ENCODE results near the gene MMD.
"Not testable (repeated sequence)": the region's sequence is repeated elsewhere in the genome, so short reads cannot be mapped to it uniquely, and the experiment has no call there.

Gene MMD

DNA sequence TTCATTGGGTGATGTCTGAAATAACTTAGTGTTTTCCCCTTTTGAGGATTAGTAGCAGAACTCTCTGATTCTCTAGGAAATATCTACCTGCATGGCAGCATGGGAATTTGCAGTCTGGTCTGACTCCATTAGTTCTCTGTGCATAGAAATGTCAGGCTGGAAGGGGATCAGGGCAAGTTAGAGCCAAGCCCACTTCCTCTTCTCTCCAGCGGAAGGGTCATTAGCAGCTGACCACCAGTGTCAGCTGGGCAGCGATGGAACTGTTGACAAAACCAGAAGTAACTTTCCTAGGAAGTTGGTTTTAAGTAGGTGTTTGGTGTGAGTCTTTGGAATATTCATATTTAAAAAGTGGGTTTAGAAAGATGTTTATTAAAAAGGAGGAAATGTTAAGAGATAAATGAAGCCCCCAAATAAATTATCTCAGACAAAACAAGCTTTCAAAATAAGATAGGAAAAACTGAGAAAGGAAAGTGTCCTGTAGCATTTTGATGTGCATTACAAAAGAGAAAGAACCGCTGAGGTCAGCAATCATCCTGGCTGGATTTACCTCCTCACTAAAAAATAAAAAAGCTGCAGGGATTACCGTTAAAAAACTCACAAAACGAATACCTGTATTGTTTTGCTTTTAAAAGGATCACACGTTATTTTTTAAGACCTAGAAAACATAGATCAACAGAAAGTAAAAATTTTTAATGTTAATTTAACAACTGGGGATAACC lies 32.4 kb upstream of the MMD start:
- H3K4me3 ChIP-seq (ENCODE audit: low read depth, low read length), result no peak overlapping the region
- H3K27ac ChIP-seq (ENCODE audit: low read depth, low read length), result peak overlapping the region; percentile 90
- peaks cover 72% of the 10 kb centered on the region for H3K4me1 ChIP-seq (ENCODE audit: control insufficient read depth, insufficient read depth, low read length, unreplicated experiment)

DNA sequence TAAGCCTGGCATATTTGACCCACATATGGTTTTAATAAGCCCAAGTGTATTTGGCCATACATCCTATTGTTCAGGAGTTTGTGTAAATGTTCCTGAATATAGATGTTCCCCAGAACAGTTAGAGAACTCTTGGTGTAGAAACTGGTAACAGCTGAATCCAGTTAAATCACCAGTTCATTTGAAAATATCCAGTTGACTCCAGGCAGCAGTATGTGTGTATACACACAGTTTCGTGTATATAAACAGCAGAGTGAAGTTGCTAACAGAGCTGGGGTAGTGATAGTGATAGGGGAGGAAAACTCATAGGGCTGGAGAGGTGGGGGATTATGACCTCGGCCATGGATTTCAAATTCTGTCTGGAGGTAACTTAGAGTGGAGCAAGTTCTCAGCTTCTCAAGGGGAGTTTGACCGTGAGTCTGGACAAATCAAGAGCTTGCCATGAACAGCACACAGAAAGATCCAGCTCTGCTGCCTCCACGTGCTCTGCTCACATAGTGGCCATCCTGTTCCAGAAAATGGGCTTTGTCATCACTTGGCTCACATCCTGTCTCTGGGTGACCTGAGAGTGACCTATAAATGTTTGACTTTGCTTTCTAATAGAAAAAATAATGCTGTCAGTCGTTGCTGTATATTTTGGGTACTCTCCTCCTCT lies 30.6 kb upstream of the MMD start:
- H3K79me2 ChIP-seq (ENCODE audit: control insufficient read depth, insufficient read depth, low read length, unreplicated experiment), result no peaks in the 10 kb centered on the region

More for the DNA sequence above, 32.4 kb upstream of the MMD start:
- H2AFZ ChIP-seq (ENCODE audit: low read length, unreplicated experiment), result peak overlapping the region; percentile 35
- no peaks in the 10 kb centered on the region for H3K79me2 ChIP-seq (ENCODE audit: control insufficient read depth, insufficient read depth, low read length, unreplicated experiment)
- H3K27me3 ChIP-seq (ENCODE audit: insufficient read depth, low read length), result no peaks in the 10 kb centered on the region
- no peaks in the 10 kb centered on the region for H3K36me3 ChIP-seq (ENCODE audit: insufficient read depth, low read length)

DNA sequence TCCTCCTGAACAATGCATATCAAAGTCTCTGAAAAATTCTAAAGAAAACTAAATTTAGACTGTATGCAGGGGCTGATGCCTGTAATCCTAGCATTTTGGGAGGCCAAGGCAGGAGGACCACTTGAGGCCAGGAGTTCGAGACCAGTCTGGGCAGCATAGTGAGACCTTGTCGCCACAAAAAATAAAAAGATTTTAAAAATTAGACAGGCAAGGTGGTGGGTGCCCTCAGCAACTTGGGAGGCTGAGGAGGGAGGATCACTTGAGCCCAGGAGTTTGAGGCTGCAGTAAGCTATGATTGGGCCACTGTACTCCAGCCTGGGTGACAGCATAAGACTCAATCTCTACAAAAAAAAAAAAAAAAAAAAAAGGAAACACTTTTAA lies 30.1 kb upstream of the MMD start:
- H3K4me1 ChIP-seq (ENCODE audit: control insufficient read depth, insufficient read depth, low read length, unreplicated experiment), result peaks cover 62% of the 10 kb centered on the region
- H3K27ac ChIP-seq (ENCODE audit: low read depth, low read length), result peak overlapping the region; percentile 91
- H3K36me3 ChIP-seq (ENCODE audit: insufficient read depth, low read length), result no peaks in the 10 kb centered on the region
- H2AFZ ChIP-seq (ENCODE audit: low read length, unreplicated experiment), result no peak overlapping the region
- H3K27me3 ChIP-seq (ENCODE audit: insufficient read depth, low read length), result no peaks in the 10 kb centered on the region
- H3K4me3 ChIP-seq (ENCODE audit: low read depth, low read length), result no peak overlapping the region
- H3K79me2 ChIP-seq (ENCODE audit: control insufficient read depth, insufficient read depth, low read length, unreplicated experiment), result no peaks in the 10 kb centered on the region

More for the DNA sequence above, 30.6 kb upstream of the MMD start:
- Histone ChIP-seq H3K27me3 (ENCODE audit: insufficient read depth, low read length) (no peaks in the 10 kb centered on the region), H3K4me3 (ENCODE audit: low read depth, low read length) (peak overlapping the region; percentile 8), H2AFZ (ENCODE audit: low read length, unreplicated experiment) (peak overlapping the region; percentile 26), H3K36me3 (ENCODE audit: insufficient read depth, low read length) (no peaks in the 10 kb centered on the region), H3K27ac (ENCODE audit: low read depth, low read length) (peak overlapping the region; percentile 91), H3K4me1 (ENCODE audit: control insufficient read depth, insufficient read depth, low read length, unreplicated experiment) (peaks cover 65% of the 10 kb centered on the region)

- no peaks in the 10 kb centered on the region for H3K79me2 ChIP-seq (ENCODE audit: control insufficient read depth, insufficient read depth, low read length, unreplicated experiment)
- no peak overlapping the region for H3K4me3 ChIP-seq (ENCODE audit: low read depth, low read length)
- no peak overlapping the region for H2AFZ ChIP-seq (ENCODE audit: low read length, unreplicated experiment)
- H3K27me3 ChIP-seq (ENCODE audit: insufficient read depth, low read length), result no peaks in the 10 kb centered on the region
- no peaks in the 10 kb centered on the region for H3K36me3 ChIP-seq (ENCODE audit: insufficient read depth, low read length)
- peak overlapping the region; percentile 91 for H3K27ac ChIP-seq (ENCODE audit: low read depth, low read length)
- H3K4me1 ChIP-seq (ENCODE audit: control insufficient read depth, insufficient read depth, low read length, unreplicated experiment), result peaks cover 59% of the 10 kb centered on the region
These were observed 29.6 kb upstream of the MMD start for GRCh38 chr17:55451203-55451641.

DNA sequence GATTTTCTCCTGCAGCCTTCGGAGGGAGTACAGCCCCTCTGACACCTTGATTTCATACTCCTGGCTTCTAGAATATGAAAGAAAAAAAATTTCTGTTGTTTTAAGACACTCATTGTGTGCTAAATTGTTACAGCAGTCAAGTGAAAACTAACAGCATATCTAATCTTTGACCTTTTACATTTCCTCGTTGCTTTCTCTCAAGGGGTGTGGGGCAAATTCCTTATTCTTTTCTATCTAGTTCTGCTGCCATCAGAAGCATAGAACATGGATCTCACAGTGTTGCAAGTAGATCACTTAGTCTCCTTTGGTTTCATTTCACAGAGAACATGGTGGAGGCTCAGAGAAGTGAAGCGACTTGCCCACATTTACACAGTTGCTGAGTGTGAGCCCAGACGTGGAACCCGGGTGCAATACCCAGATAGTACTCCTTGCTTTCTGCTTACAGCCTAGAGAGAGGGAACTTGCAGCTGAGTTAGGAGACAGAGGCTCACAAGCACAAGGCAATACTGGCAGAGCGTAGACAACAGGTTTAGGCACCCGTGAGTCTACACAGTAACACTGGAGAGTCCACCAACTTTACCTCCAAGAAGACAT lies 28.7 kb upstream of the MMD start:
- H2AFZ ChIP-seq (ENCODE audit: low read length, unreplicated experiment), result no peak overlapping the region
- no peaks in the 10 kb centered on the region for H3K36me3 ChIP-seq (ENCODE audit: insufficient read depth, low read length)
- H3K79me2 ChIP-seq (ENCODE audit: control insufficient read depth, insufficient read depth, low read length, unreplicated experiment), result no peaks in the 10 kb centered on the region
- H3K27ac ChIP-seq (ENCODE audit: low read depth, low read length), result no peak overlapping the region
- peaks cover 59% of the 10 kb centered on the region for H3K4me1 ChIP-seq (ENCODE audit: control insufficient read depth, insufficient read depth, low read length, unreplicated experiment)
- no peaks in the 10 kb centered on the region for H3K27me3 ChIP-seq (ENCODE audit: insufficient read depth, low read length)
- H3K4me3 ChIP-seq (ENCODE audit: low read depth, low read length), result no peak overlapping the region

DNA sequence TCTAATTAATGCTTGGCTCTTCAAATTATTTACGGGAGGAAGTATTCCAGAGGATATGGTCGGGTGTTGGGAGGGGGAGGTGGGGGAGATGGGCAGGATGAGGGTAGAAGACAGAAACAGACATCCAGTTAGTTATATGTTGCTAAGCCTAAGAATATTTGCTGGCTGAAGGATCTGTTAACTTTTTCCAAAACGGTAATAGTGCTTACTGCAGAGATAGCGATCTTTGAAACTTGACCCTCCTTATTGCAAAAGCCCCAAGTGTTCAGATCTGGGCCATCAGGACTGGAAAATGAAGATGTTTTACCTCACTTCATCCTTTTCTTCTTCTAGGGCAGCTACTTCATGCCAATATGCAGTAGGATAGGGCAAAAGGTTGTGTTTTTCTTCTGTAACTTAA lies 27.0 kb upstream of the MMD start:
- Histone ChIP-seq H3K27me3 (ENCODE audit: insufficient read depth, low read length) (no peaks in the 10 kb centered on the region), H2AFZ (ENCODE audit: low read length, unreplicated experiment) (no peak overlapping the region), H3K36me3 (ENCODE audit: insufficient read depth, low read length) (no peaks in the 10 kb centered on the region), H3K4me3 (ENCODE audit: low read depth, low read length) (no peak overlapping the region), H3K79me2 (ENCODE audit: control insufficient read depth, insufficient read depth, low read length, unreplicated experiment) (no peaks in the 10 kb centered on the region), H3K4me1 (ENCODE audit: control insufficient read depth, insufficient read depth, low read length, unreplicated experiment) (peaks cover 55% of the 10 kb centered on the region), H3K27ac (ENCODE audit: low read depth, low read length) (peak overlapping the region; percentile 49)

GRCh38 chr17:55446581-55447205 lies 25.1 kb upstream of the MMD start:
- Histone ChIP-seq H3K4me1 (ENCODE audit: control insufficient read depth, insufficient read depth, low read length, unreplicated experiment) (peaks cover 36% of the 10 kb centered on the region), H3K4me3 (ENCODE audit: low read depth, low read length) (no peak overlapping the region), H3K27ac (ENCODE audit: low read depth, low read length) (no peak overlapping the region), H2AFZ (ENCODE audit: low read length, unreplicated experiment) (no peak overlapping the region), H3K27me3 (ENCODE audit: insufficient read depth, low read length) (no peaks in the 10 kb centered on the region), H3K79me2 (ENCODE audit: control insufficient read depth, insufficient read depth, low read length, unreplicated experiment) (no peaks in the 10 kb centered on the region), H3K36me3 (ENCODE audit: insufficient read depth, low read length) (no peaks in the 10 kb centered on the region)

DNA sequence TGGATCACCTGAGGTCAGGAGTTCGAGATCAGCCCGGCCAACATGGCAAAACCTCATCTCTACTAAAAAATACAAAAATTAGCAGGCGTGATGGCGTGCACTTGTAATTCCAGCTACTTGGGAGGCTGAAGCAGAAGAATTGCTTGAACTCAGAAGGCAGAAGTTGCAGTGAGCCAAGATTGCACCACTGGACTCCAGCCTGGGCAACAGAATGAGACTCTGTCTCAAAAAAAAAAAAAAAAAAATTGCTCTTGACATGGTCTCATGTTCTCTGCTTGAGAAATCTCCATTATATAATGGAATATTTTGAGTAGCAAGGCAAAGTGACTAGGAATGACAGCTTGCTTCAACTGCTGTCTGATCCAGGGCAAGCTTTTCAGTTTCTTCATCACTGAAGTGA lies 24.4 kb upstream of the MMD start:
- H2AFZ ChIP-seq (ENCODE audit: low read length, unreplicated experiment); H3K4me3 ChIP-seq (ENCODE audit: low read depth, low read length); H3K79me2 ChIP-seq (ENCODE audit: control insufficient read depth, insufficient read depth, low read length, unreplicated experiment); H3K27ac ChIP-seq (ENCODE audit: low read depth, low read length); H3K36me3 ChIP-seq (ENCODE audit: insufficient read depth, low read length); H3K27me3 ChIP-seq (ENCODE audit: insufficient read depth, low read length): not testable (repeated sequence)
- peaks cover 29% of the 10 kb centered on the region for H3K4me1 ChIP-seq (ENCODE audit: control insufficient read depth, insufficient read depth, low read length, unreplicated experiment)

- Histone ChIP-seq H3K27me3 (ENCODE audit: insufficient read depth, low read length) (no peaks in the 10 kb centered on the region), H3K27ac (ENCODE audit: low read depth, low read length) (peak overlapping the region; percentile 17), H3K79me2 (ENCODE audit: control insufficient read depth, insufficient read depth, low read length, unreplicated experiment) (no peaks in the 10 kb centered on the region), H3K36me3 (ENCODE audit: insufficient read depth, low read length) (no peaks in the 10 kb centered on the region), H2AFZ (ENCODE audit: low read length, unreplicated experiment) (peak overlapping the region; percentile 11), H3K4me3 (ENCODE audit: low read depth, low read length) (no peak overlapping the region), H3K4me1 (ENCODE audit: control insufficient read depth, insufficient read depth, low read length, unreplicated experiment) (peaks cover 32% of the 10 kb centered on the region)
These were observed 23.1 kb upstream of the MMD start for GRCh38 chr17:55444471-55445441.

DNA sequence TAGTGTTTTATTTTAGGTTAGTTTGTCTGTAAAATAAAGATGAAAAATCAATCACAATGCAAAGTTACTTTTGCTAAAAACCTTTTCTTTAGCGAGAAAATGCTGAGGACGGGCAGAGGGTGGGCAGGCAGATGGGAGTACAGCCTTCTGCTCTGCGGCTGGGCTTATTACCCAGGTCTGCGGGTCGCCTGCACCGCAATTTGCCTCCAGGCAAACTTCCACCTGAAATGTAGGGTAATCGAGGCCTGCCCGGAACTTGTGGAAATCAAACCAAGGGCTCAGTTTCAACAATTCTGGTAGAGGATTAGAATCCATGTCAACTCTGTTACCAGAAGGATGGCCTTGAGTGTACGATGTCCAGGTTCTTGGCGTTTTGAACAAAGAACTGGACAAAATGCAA lies 22.3 kb upstream of the MMD start:
- Histone ChIP-seq H3K79me2 (ENCODE audit: control insufficient read depth, insufficient read depth, low read length, unreplicated experiment) (no peaks in the 10 kb centered on the region), H3K27ac (ENCODE audit: low read depth, low read length) (no peak overlapping the region), H2AFZ (ENCODE audit: low read length, unreplicated experiment) (no peak overlapping the region)

More for the DNA sequence above, 22.3 kb upstream of the MMD start:
- H3K27me3 ChIP-seq (ENCODE audit: insufficient read depth, low read length), result no peaks in the 10 kb centered on the region
- no peaks in the 10 kb centered on the region for H3K36me3 ChIP-seq (ENCODE audit: insufficient read depth, low read length)
- peaks cover 30% of the 10 kb centered on the region for H3K4me1 ChIP-seq (ENCODE audit: control insufficient read depth, insufficient read depth, low read length, unreplicated experiment)
- H3K4me3 ChIP-seq (ENCODE audit: low read depth, low read length), result no peak overlapping the region

All from ACC112 (cell line).